Ecto neural progenitor cell (in vitro differentiated cells): Measurements from ENCODE around the gene CA5A.
A peak's percentile ranks its signal among the peaks of the same experiment; 100 is the strongest.
"Not testable (repeated sequence)": the region's sequence is repeated elsewhere in the genome, so short reads cannot be mapped to it uniquely, and the experiment has no call there.

Experiments
- DNase-seq: peaks from one replicate; pipeline ENCODE4 v3.0.0-alpha.2; 2018; ENCODE audit warnings: low spot score

CA5A gene

GRCh38 chr16:87894005-87894404 is 42.3 kb downstream of the CA5A start:
- not testable (repeated sequence) for DNase-seq

DNA sequence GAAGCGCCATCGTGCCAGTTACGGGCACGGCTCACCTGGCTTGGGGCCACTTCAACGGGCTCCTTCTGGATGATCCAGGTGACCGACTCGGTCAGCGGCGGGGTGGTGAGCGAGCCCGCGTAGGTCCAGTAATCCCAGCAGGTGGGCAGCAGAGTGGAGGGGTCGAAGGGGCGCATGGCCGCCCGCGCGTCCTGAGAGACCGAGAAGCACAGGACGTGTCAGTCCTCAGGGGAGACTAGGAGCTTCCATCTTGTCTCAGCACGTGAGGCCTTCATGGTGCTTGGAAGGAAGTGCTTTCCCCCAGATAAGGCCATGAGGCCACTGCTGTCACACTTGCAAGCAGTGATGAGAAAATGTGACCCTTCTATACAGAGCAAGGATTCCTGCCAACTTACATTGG is 44.6 kb downstream of the CA5A start:
- DNase-seq, result no peak

- DNase-seq, result not testable (repeated sequence)
Observed at GRCh38 chr16:87889762-87890161, 46.6 kb downstream of the CA5A start.

DNA sequence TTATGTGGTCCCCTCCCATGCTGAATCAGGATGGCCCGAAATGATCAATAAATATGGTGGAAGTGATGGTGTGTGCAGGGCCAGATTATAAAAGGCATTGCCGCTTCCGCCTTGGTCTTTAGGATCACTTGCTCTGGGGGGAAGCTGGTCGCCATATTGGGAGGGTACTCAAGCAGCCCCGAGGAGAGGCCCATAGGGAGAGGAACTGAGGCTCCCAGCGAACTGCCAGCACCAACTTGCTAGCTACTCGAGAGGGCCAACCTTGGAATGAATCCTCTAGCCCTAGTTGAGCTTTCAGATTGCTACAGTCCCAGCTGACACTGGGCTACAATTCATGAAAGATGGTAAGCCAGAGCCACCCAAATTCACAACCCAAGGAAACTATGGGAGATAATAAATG is 48.0 kb downstream of the CA5A start:
- not testable (repeated sequence) for DNase-seq

DNA sequence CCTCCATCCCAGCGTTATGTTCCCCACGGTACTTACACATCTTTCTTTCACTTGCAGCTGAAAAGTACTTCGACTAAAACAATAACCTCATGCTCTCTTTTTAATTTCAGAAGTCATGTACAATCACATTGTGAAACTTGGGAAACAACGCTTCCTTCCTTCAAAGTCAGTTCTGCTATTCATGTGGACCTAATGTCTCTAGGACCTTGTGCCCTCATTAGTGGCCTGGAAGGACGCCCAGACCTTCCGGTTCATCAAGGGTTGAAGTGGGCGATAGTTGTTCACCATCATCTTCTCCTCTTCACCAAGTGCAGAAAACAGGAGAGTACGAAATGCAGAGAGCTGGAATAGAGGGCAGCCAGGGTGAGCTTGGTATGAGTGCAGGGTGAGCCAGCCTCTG is 48.4 kb downstream of the CA5A start:
- not testable (repeated sequence) for DNase-seq

DNA sequence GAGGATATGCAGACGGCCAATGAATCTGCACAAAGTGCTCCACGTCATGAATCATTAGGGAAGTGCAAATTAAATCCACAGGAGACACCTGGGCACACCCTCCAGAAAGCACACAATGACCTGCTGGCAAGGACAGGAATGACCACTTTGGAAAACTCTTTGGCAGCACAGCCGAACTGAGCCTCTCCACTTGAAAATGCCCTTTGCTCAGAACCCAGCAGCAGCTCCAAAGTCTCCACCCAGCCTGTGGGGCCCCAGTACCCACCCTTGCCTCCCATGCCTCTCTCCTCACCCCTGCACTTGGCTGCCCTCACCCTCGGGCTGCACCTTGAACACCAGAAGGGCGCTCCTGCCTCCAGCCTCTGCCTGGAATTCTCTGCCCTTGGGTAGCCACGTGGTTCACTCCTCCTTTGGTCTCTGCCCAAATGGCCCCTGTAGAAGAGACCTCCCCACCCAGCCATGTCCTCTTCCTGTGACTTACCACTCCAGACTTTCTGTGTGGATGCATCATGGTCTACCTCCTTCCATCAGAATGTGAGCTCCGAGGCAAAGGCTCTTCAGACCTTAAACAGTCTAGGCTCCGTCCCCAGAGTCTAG is 50.9 kb downstream of the CA5A start:
- DNase-seq, result not testable (repeated sequence)

GRCh38 chr16:87882436-87883019 is 53.8 kb downstream of the CA5A start:
- no peak for DNase-seq

DNA sequence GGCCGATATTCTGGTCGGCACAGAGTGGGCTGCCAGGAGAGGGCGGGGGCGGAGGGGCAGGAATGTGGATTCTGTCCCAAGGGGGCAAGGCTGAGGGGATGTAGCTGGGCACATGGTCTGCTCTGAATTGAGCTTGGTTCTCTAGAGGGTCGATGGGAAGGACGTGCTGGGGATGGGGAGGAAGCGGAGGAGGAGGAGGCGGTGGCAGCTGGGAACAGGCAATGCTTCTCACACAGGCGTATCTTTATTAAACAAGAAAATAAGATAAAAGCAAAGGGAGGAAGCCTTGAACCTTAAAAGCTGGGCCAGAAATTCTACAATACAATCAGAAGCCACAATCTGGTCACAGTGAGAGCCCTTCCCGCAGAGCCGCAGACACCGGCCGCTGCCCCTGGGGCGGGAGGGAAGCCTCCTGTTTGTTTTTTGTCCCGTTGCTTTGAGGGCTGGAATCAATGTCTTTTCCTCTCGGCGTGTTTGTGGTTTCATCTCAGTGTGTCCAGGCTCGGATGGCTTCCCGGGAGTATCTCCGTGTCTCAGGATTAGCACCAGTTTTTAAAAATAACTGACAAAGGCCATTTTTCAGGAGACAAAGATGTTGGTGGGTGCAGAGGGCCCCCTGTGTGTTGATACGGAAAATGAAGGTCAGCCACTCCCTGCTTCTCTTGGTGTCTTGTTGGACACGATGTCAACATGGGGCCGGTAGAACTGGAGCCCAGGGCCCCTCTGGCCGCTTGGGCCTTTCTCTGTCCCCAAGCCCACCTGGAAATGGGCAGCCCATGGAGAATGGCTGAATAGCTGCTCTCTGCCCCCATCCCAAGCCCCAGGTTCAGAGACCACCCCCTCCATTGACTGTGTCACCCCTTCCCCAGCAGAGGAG is 54.8 kb downstream of the CA5A start:
- no peak for DNase-seq

- no peak for DNase-seq
Observed at GRCh38 chr16:87880117-87880696, 56.1 kb downstream of the CA5A start.

DNA sequence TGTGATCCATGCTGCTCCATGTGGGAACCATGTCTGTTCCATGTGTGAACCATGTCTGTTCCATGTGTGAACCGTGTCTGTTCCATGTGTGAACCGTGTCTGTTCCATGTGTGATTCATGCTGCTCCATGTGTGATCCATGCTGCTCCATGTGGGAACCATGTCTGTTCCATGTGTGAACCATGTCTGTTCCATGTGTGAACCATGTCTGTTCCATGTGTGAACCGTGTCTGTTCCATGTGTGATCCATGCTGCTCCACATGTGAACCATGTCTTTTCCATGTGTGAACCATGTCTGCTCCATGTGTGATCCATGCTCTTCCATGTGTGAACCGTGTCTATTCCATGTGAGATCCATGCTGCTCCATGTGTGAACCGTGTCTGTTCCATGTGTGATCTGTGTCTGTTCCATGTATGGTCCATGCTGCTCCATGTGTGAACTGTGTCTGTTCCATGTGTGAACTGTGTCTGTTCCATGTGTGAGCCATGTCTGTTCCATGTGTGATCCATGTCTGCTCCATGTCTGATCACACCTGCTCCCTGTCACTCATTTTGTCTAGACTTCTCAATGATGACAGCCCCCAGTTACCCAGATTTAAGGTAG is 56.8 kb downstream of the CA5A start:
- DNase-seq, result not testable (repeated sequence)

- DNase-seq, result no peak
Observed at GRCh38 chr16:87878704-87879103, 57.6 kb downstream of the CA5A start.

DNA sequence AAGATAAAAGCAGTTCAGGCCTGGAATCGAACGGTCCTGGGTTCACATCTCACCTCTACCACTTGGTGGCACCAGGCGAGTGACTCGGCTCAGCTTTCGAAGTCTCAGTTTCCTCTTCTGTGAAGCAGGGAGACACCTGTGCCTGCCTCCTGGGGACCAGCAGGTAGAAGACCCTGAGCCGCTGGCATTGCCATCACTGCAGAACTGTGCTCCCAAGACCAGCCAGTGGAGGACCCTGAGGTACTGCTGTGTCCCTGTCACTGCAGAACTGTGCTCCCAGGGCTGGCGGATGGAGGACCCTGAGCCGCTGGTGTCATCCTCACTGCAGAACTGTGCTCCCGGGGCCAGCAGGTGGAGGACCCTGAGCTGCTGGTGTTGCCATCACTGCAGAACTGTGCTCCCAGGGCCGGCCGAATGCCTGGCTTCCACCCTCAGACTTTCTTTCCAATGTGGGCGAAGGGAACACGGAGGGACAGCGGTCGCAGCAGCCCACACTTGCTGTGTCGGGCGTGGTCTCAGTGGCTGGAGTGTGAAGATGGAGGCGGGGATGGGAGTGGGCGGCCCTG is 58.3 kb downstream of the CA5A start:
- no peak for DNase-seq

DNA sequence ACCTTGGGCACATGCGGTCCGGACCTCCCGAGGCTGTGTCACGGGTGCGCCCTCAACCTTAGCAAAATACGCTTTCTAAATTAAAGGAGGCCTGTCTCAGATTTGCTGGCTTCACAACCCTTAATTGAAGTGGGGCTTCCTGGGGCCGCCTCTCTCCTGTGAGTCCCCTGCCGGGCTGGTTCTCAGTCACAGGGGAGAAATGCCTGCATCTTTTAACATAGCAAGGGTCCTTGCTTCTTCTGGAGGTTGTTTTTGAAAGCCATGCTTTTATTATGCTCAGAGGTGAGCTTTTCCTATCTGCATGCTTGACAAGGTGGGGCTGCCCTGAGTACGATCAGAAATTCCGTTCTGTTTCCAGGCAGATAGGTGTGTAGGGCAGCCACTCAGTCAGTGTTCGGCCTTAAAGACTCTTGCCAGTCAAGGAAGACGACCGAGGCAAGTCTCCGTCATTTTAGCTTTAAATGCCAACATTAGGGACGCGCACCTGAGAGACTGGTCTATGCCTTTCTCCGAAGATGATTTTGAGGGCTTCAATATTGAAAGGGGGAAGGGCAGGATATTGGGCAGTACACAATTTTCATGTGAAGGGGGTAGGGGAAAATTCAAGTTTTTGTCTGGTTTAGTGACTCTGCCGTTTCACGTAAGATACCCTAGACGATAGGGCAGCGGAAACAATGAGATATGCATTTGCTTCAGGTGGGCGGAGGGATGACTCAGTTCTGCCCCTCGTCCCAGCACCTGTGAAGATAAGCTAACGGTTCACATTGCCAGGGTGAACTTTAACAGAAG is 61.5 kb downstream of the CA5A start:
- no peak for DNase-seq

DNA sequence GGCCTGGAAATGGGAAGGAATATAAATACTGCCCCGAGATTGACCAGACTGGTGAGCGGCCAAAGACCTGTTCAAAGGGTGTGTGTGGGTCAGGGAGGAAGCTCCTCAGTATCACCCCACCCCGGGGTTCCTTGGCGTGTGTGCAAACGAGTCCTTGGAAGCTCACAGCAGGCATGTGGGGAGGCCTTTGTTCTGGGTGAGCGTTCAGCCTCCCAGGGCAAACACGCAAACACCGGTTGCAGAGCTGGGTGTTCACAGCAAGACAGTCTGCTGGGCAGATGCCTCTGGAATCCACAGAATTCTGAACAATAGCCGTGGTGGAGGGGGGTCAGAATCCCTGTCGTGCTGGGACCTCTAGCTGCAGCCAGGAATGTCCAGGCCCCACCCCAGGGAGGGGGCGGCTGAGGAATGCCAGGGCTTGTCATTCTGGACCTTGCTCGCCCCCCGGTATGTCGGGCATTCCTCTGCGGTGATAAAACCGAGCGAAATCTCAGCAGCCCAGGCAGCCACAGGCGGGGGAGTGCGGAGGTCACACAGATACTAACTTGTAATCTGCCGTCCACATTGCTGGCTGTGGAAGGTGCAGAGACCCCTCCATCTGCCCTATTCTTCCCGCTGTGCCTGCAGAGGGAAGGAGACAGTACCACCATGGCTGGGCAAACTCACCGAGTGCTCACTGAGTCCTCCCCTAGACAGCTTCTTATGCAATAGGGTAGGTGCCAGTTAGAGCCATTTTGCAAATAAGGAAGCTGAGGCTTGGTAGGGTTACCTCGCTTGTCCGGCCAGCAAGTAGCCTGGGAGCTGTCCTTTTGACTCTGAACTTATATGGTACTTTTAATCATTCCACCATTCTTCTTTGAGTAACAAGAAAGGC is 65.7 kb downstream of the CA5A start:
- DNase-seq, result not testable (repeated sequence)

DNA sequence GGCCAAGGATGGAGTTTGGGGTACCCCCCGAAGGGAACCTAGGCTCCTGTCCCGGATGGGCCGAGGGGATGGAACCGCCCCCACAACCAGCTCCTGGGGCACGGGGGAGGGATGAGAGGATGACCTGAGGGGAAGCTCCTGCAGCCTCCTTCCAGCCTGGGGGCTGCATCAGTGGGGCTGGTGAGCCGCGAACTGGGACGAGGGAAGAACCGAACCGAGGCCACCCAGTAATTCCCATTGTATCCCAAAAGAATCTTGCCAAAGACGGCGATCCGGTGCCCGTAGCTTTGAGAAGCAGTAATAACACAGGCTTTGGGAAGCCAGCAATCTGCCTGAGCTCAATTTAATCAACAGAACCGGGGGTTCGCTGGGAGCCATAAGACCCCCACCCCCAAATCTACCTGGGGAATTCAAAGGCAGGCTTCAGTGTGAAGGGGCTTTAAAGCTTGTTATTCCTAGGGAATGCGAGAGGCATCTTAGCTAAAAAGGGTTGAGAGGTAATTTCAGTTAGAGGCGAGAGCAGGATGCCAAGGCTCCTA is 66.4 kb downstream of the CA5A start:
- DNase-seq, result not testable (repeated sequence)

DNA sequence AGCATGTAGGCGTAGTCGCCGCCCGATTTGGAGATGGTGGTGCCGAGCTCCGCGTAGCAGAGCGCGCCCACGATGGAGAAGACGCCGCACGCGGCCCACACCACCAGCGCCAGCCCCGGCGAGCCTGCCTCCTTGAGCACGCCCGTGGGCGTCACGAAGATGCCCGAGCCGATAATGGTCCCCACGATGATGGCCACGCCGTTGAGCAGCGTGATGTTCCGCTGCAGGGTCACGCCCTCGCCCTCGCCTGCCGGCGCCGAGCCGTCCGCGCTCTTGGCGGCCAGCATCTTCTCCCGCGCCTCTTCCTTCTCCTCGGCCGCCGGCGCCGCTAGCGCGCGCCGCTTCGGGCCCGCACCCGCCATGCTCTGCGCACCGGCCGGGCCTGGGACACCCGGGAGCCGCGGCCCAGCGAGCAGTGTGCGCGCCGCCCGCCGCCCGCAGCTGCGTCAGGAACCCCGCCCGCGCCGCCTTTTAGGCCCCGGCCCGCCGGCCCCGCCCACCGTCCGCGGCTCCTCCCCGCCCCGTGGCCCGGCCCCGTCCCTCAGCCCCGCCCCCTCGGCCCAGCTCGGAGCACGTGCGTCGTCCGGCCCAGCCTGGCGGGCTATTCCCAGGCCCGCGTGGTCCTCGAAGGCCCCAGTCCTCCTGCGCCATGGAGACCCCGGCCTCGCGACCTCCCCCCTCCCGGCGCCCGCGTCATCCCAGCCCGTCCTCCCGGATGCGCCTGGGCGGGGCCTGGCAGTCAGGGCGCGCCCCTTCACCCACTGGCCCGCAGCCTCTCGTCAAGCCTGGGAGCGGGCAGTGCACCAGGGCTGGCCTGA is 67.1 kb downstream of the CA5A start, which contains the start of gene SLC7A5:
Gene SLC7A5, minus strand, starts transcription at position 447 of the 818 bp plus-strand sequence. Its CDS starts 85 bp downstream, at position 362.
- peak; percentile 90 for DNase-seq

GRCh38 chr16:87868254-87869029 is 67.9 kb downstream of the CA5A start:
- DNase-seq, result not testable (repeated sequence)
